ENCODE data around the gene NIT1.

The NIT1 gene

GRCh38 chr1:161083748-161084596, 33.9 kb upstream of the NIT1 start:
- peak overlapping the region; percentile 80 for H3K27ac ChIP-seq
- no peak for DNase-seq (ENCODE audit: low spot score)
- TF ChIP-seq CTCF (conservative IDR thresholded peaks at IDR 0.05; ENCODE audit: low read depth), result no peak
- ChIA-PET POLR2A (ENCODE audit: low non-redundant PET) (interaction anchor here (0.5 kb wide), 1 partner anchor 40 kb away, joined by 5 read pairs; no protein-coding TSS in a partner anchor), CTCF (interaction anchor here (0.6 to 1.8 kb wide), 5 partner anchors 13 to 125 kb away, joined by 3 to 11 read pairs (median 5); partner anchors contain the start of gene KLHDC9)

GRCh38 chr1:161084597-161084988, 33.3 kb upstream of the NIT1 start:
- CTCF ChIA-PET, result interaction anchor here (0.6 to 1.8 kb wide), 6 partner anchors 8 to 126 kb away, joined by 3 to 11 read pairs (median 5); partner anchors contain the start of gene KLHDC9
- TF ChIP-seq CTCF (conservative IDR thresholded peaks at IDR 0.05; ENCODE audit: low read depth), result no peak

GRCh38 chr1:161085165-161085564, 32.7 kb upstream of the NIT1 start:
- ChIA-PET POLR2A (ENCODE audit: low non-redundant PET) (interaction anchor here (0.5 to 0.6 kb wide), 2 partner anchors 18 to 677 kb away, joined by 4 to 5 read pairs; no protein-coding TSS in a partner anchor), CTCF (interaction anchor here (0.6 to 1.8 kb wide), 4 partner anchors 9 to 126 kb away, joined by 3 to 5 read pairs (median 5); partner anchors contain the start of gene KLHDC9)
- no peak for DNase-seq (ENCODE audit: low spot score)
- H3K27ac ChIP-seq, result peak overlapping the region; percentile 2; the same call in 1 of the 2 replicates
- no peak for TF ChIP-seq CTCF (conservative IDR thresholded peaks at IDR 0.05; ENCODE audit: low read depth)

More at GRCh38 chr1:161084597-161084988, 33.3 kb upstream of the NIT1 start:
- POLR2A ChIA-PET (ENCODE audit: low non-redundant PET), result interaction anchor here (0.5 kb wide), 1 partner anchor 676 kb away, joined by 4 read pairs; no protein-coding TSS in a partner anchor
- no peak for DNase-seq (ENCODE audit: low spot score)
- H3K27ac ChIP-seq, result peak overlapping the region; percentile 80

GRCh38 chr1:161086457-161086856, 31.4 kb upstream of the NIT1 start:
- ChIA-PET POLR2A (ENCODE audit: low non-redundant PET) (interaction anchor here (0.6 kb wide), 1 partner anchor 70 kb away, joined by 3 read pairs; no protein-coding TSS in a partner anchor), CTCF (interaction anchor here (0.7 to 1.2 kb wide), 2 partner anchors 15 to 97 kb away, joined by 4 to 5 read pairs; no protein-coding TSS in a partner anchor)
- H3K27ac ChIP-seq, result no peak overlapping the region
- DNase-seq (ENCODE audit: low spot score), result no peak
- no peak for TF ChIP-seq CTCF (conservative IDR thresholded peaks at IDR 0.05; ENCODE audit: low read depth)

GRCh38 chr1:161088587-161089110, 29.3 kb upstream of the NIT1 start:
- TF ChIP-seq CTCF (conservative IDR thresholded peaks at IDR 0.05; ENCODE audit: low read depth), result no peak
- POLR2A ChIA-PET (ENCODE audit: low non-redundant PET), result interaction anchor here (1.4 kb wide), 1 partner anchor 43 kb away, joined by 3 read pairs; the partner anchor contains the start of gene USF1
- DNase-seq (ENCODE audit: low spot score), result peak; percentile 69
- CTCF ChIA-PET, result interaction anchor here (0.5 to 1.7 kb wide), 6 partner anchors 8 to 334 kb away, joined by 3 to 10 read pairs (median 3); no protein-coding TSS in a partner anchor
- H3K27ac ChIP-seq, result no peak overlapping the region
